Measurements from ENCODE around the gene NTM. TPM values are rescaled to one million over a fixed set of nuclear protein-coding genes. Genes with fewer than 3 reads are reported as not detected.

NTM gene
- total RNA-seq, 1 donor from 2014 or later: 92.1 TPM

DNA sequence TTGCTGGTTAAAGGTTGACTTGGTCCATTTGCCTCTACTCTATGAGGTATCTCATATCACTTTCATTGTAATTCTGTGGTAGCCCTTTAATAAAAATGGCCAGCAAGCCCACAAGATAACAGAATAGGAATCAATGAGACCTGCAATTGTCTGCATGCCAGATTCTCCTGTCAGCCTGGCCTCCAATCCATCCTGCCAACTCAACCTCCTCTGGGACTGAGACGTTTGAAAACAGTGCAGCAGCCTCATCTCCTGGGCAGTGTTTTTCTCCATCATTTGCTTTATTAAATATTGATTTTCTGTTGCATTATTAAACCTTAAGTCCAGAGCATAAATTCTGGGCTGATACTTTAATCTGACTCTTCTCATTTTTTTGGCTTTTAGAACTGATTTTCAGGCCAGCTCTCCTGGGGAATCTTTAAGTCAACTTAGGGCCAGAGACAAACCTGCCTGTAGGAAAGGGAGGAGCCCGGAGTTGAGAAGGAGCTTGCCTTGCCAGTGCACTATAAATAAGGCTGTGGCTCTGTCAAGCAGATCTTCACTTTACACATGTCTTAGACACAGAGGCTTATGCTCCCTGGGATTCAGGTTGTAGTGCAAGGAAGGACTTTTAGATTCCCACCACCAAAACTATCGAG is 798.0 kb downstream of the NTM start:
- TF ChIP-seq, protein P1, sequence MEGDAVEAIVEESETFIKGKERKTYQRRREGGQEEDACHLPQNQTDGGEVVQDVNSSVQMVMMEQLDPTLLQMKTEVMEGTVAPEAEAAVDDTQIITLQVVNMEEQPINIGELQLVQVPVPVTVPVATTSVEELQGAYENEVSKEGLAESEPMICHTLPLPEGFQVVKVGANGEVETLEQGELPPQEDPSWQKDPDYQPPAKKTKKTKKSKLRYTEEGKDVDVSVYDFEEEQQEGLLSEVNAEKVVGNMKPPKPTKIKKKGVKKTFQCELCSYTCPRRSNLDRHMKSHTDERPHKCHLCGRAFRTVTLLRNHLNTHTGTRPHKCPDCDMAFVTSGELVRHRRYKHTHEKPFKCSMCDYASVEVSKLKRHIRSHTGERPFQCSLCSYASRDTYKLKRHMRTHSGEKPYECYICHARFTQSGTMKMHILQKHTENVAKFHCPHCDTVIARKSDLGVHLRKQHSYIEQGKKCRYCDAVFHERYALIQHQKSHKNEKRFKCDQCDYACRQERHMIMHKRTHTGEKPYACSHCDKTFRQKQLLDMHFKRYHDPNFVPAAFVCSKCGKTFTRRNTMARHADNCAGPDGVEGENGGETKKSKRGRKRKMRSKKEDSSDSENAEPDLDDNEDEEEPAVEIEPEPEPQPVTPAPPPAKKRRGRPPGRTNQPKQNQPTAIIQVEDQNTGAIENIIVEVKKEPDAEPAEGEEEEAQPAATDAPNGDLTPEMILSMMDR (IDR thresholded peaks at IDR 0.05): no peak
- DNase-seq (ENCODE audit: low spot score): no peak
- Mint-ChIP-seq H3K27ac (ENCODE audit: unreplicated experiment) (no peak overlapping the region), H3K36me3 (ENCODE audit: low read depth) (peaks cover 2% of the 10 kb centered on the region), H3K27me3 (ENCODE audit: low read depth) (no peaks in the 10 kb centered on the region), H3K4me1 (ENCODE audit: low read depth) (no peaks in the 10 kb centered on the region), H3K9me3 (ENCODE audit: low read depth) (no peaks in the 10 kb centered on the region), H3K4me3 (ENCODE audit: unreplicated experiment) (no peak overlapping the region)

DNA sequence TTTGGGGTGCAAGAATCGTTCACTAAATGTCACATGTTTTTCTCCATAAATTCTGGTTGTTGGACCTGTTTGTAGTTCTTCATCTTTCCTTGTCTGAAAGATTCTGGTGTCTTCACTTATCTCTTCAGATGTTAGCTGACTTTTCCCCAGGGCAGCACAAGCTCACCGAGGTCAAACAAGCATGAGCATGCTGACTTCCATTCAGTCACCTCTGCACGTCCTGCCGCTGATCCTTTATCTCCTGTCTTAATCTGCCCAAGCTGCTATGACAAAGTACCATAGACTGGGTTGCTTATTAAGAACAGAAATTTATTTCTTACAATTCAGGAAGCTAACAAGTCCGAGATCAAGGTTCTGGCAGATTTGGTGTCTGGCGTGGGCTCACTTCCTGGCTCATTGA is 800.6 kb downstream of the NTM start:
- H3K27ac Mint-ChIP-seq (ENCODE audit: unreplicated experiment): no peak overlapping the region
- no peaks in the 10 kb centered on the region for H3K27me3 Mint-ChIP-seq (ENCODE audit: low read depth)
- H3K4me3 Mint-ChIP-seq (ENCODE audit: unreplicated experiment): no peak overlapping the region
- TF ChIP-seq, protein P1 (IDR thresholded peaks at IDR 0.05): no peak
- H3K4me1 Mint-ChIP-seq (ENCODE audit: low read depth): no peaks in the 10 kb centered on the region
- no peak for DNase-seq (ENCODE audit: low spot score)
- no peaks in the 10 kb centered on the region for H3K9me3 Mint-ChIP-seq (ENCODE audit: low read depth)
- H3K36me3 Mint-ChIP-seq (ENCODE audit: low read depth): peaks cover 2% of the 10 kb centered on the region

DNA sequence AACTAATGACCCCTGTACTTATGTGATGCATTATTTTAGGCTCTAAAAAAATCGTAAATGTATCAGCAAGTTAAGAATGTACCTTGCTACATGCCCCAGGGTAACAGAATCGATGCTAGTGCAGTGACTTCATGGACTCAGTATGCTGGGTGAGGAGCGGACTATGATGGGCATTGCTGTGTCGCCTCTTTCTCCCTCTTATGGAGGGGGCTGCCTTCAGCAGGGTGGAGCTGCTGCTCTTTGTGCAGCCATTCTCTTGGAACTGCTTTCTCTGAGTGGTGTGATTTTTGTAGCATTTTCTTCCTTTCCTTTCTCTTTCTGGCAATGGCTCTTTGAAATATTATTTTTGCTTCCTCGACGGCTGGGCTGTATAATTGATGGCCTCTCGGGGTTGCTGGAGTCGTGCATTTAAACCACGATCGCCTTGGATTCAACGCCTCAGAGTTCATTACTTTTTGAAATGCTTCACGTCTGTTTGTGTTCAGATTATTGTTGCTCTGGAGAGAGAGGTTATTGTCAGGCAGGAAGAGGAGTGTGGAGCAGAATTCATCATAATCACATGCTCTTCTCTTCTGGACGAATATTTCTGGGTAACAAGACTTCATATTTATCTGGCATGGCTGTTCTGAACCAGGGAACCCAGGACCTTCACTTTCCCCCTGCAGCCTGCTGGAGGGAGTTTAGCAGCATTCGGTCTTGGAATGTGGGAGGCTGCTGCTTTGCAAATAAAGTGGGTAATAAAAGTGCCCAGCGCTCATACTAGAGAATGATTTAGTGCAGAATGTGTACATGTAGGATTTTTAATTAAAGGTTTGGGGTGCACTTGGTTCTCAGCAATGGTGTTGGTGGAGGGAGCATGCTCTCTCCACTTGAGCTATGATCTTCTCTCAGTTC is 804.2 kb downstream of the NTM start:
- H3K4me3 Mint-ChIP-seq (ENCODE audit: unreplicated experiment): no peak overlapping the region
- TF ChIP-seq, protein P1 (IDR thresholded peaks at IDR 0.05): no peak
- no peaks in the 10 kb centered on the region for H3K27me3 Mint-ChIP-seq (ENCODE audit: low read depth)
- no peaks in the 10 kb centered on the region for H3K4me1 Mint-ChIP-seq (ENCODE audit: low read depth)
- H3K27ac Mint-ChIP-seq (ENCODE audit: unreplicated experiment): no peak overlapping the region
- no peak for DNase-seq (ENCODE audit: low spot score)
- H3K36me3 Mint-ChIP-seq (ENCODE audit: low read depth): no peaks in the 10 kb centered on the region
- H3K9me3 Mint-ChIP-seq (ENCODE audit: low read depth): no peaks in the 10 kb centered on the region

DNA sequence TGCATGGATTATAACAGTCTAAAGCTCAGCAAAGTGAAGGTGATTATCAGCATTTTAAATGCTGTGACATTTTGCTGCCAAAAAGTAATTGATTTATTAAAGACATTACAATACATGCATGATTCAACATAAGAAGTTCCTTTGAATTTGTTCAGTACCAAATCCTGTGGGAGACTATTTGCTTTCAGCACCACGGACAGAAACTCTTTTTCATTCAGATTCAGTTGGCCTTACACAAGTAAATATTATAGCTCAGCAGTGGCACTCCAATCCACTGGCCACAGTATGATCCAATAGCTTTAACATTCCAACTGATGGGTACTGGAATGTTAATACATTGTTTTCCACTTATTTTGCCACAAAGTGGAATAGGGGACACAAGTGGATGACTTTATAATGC is 806.7 kb downstream of the NTM start:
- Mint-ChIP-seq H3K4me1 (ENCODE audit: low read depth) (no peaks in the 10 kb centered on the region), H3K4me3 (ENCODE audit: unreplicated experiment) (no peak overlapping the region), H3K27me3 (ENCODE audit: low read depth) (no peaks in the 10 kb centered on the region), H3K36me3 (ENCODE audit: low read depth) (no peaks in the 10 kb centered on the region), H3K27ac (ENCODE audit: unreplicated experiment) (no peak overlapping the region), H3K9me3 (ENCODE audit: low read depth) (no peaks in the 10 kb centered on the region)
- TF ChIP-seq, protein P1 (IDR thresholded peaks at IDR 0.05): no peak
- no peak for DNase-seq (ENCODE audit: low spot score)

DNA sequence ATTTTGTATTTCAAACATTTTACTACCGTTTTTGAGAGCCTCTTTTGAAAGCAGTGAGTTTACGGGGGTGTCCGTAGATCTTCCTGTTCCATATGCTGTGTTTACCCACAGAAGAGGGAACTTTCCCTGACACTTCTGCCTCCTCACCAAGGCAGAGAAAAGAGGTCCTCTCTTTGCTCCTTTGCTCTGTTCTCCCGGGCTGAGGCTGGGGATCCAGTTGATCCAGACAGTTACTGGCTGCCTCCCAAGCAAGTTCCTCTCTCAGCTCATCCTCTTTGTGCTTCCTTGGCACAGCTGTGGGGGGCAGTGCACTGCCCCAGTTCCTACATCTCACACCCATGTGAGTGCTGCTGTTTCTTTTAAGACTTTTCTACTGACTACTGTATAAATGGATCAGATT is 813.7 kb downstream of the NTM start:
- no peaks in the 10 kb centered on the region for H3K9me3 Mint-ChIP-seq (ENCODE audit: low read depth)
- H3K4me1 Mint-ChIP-seq (ENCODE audit: low read depth): peaks cover 7% of the 10 kb centered on the region
- no peak overlapping the region for H3K4me3 Mint-ChIP-seq (ENCODE audit: unreplicated experiment)
- no peaks in the 10 kb centered on the region for H3K36me3 Mint-ChIP-seq (ENCODE audit: low read depth)
- no peak overlapping the region for H3K27ac Mint-ChIP-seq (ENCODE audit: unreplicated experiment)
- TF ChIP-seq, protein P1 (IDR thresholded peaks at IDR 0.05): no peak
- DNase-seq (ENCODE audit: low spot score): no peak
- no peaks in the 10 kb centered on the region for H3K27me3 Mint-ChIP-seq (ENCODE audit: low read depth)
